Measurements from ENCODE around the gene CASZ1. TPM values are rescaled to one million over a fixed set of nuclear protein-coding genes. Genes with fewer than 3 reads are reported as not detected.
A peak's percentile ranks its signal among the peaks of the same experiment; 100 is the strongest.

CASZ1 gene
- total RNA-seq, 2 donors from 2014 or later = 90.9 to 96.9 TPM

GRCh38 chr1:10829067-10829818 is 32.8 kb upstream of the CASZ1 start:
- 90% methylated on average over 14 of the region's 14 CpGs for WGBS
- no peak overlapping the region for H3K27ac ChIP-seq
- TF ChIP-seq POLR2A (IDR thresholded peaks at IDR 0.05) (no peak), CTCF (IDR thresholded peaks at IDR 0.05) (no peak), POLR2AphosphoS5 (IDR thresholded peaks at IDR 0.05) (no peak)
- H3K27me3 ChIP-seq (replicated peaks; ENCODE audit: insufficient read depth) = no peaks in the 10 kb centered on the region
- DNase-seq (ENCODE audit: low spot score) = no peak
- no peaks in the 10 kb centered on the region for H3K4me1 ChIP-seq (replicated peaks)
- no peak overlapping the region for H3K4me3 ChIP-seq
- H3K36me3 ChIP-seq = no peaks in the 10 kb centered on the region
- no peaks in the 10 kb centered on the region for H3K9me3 ChIP-seq
- intact Hi-C loops (cut with DNase I) = no loop called here

- no peaks in the 10 kb centered on the region for H3K36me3 ChIP-seq
- DNase-seq (ENCODE audit: low spot score) = no peak
- no peak for TF ChIP-seq POLR2AphosphoS5 (IDR thresholded peaks at IDR 0.05)
- no peak for TF ChIP-seq POLR2A (IDR thresholded peaks at IDR 0.05)
- TF ChIP-seq CTCF (IDR thresholded peaks at IDR 0.05) = no peak
- H3K4me3 ChIP-seq = no peak overlapping the region
- no peaks in the 10 kb centered on the region for H3K27me3 ChIP-seq (replicated peaks; ENCODE audit: insufficient read depth)
- H3K9me3 ChIP-seq = no peaks in the 10 kb centered on the region
- WGBS = 68% methylated on average over 43 of the region's 43 CpGs
- no peak overlapping the region for H3K27ac ChIP-seq
- no peaks in the 10 kb centered on the region for H3K4me1 ChIP-seq (replicated peaks)
- intact Hi-C loops (cut with DNase I) = no loop called here
Observed at GRCh38 chr1:10827377-10828333, 31.2 kb upstream of the CASZ1 start.

GRCh38 chr1:10825592-10825991 is 29.1 kb upstream of the CASZ1 start:
- Histone ChIP-seq H3K4me3 (no peak overlapping the region), H3K9me3 (no peaks in the 10 kb centered on the region), H3K4me1 (replicated peaks) (no peaks in the 10 kb centered on the region), H3K36me3 (no peaks in the 10 kb centered on the region), H3K27ac (peak overlapping the region in 1 of 2 donors; percentile 71), H3K27me3 (replicated peaks; ENCODE audit: insufficient read depth) (no peaks in the 10 kb centered on the region)
- intact Hi-C loops (cut with DNase I) = no loop called here
- TF ChIP-seq POLR2A (IDR thresholded peaks at IDR 0.05) (no peak), POLR2AphosphoS5 (IDR thresholded peaks at IDR 0.05) (no peak), CTCF (IDR thresholded peaks at IDR 0.05) (no peak)
- DNase-seq (ENCODE audit: low spot score) = no peak
- 82% methylated on average over 6 of the region's 6 CpGs for WGBS

GRCh38 chr1:10824821-10825540 is 28.5 kb upstream of the CASZ1 start:
- no peaks in the 10 kb centered on the region for H3K4me1 ChIP-seq (replicated peaks)
- H3K4me3 ChIP-seq = no peak overlapping the region
- no peaks in the 10 kb centered on the region for H3K9me3 ChIP-seq
- peak overlapping the region; percentile 56 to 71 for H3K27ac ChIP-seq
- no peaks in the 10 kb centered on the region for H3K27me3 ChIP-seq (replicated peaks; ENCODE audit: insufficient read depth)
- 29% methylated on average over 19 of the region's 19 CpGs for WGBS
- H3K36me3 ChIP-seq = no peaks in the 10 kb centered on the region
- intact Hi-C loops (cut with DNase I) = no loop called here
- TF ChIP-seq CTCF (IDR thresholded peaks at IDR 0.05) = peak in 1 of 4 experiments; percentile 24
- peak; percentile 23 for TF ChIP-seq POLR2A (IDR thresholded peaks at IDR 0.05)
- TF ChIP-seq POLR2AphosphoS5 (IDR thresholded peaks at IDR 0.05) = peak; percentile 59
- peak; percentile 68 for DNase-seq (ENCODE audit: low spot score)
